NCI-H345 (cell line): ENCODE data around the gene FNTB.
"Not testable (repeated sequence)": the region's sequence is repeated elsewhere in the genome, so short reads cannot be mapped to it uniquely, and the experiment has no call there.

Source experiments
- DNase-seq: peaks from one replicate; lab custom pipeline; 2025; lab: John Stamatoyannopoulos, UW

FNTB gene

GRCh38 chr14:65015391-65015790 lies 28.7 kb downstream of the FNTB start:
- DNase-seq, result no peak

- DNase-seq, result no peak
Observed at GRCh38 chr14:65016471-65016870, 29.8 kb downstream of the FNTB start.

- peak; percentile 33 for DNase-seq
Observed at GRCh38 chr14:65019944-65020566, 33.4 kb downstream of the FNTB start.

GRCh38 chr14:65024957-65025356 lies 38.3 kb downstream of the FNTB start:
- no peak for DNase-seq

- DNase-seq, result no peak
Observed at GRCh38 chr14:65025818-65026217, 39.1 kb downstream of the FNTB start.

GRCh38 chr14:65026526-65026925 lies 39.8 kb downstream of the FNTB start:
- DNase-seq, result no peak

GRCh38 chr14:65027127-65027799 lies 40.6 kb downstream of the FNTB start:
- DNase-seq, result no peak

- DNase-seq, result no peak
Observed at GRCh38 chr14:65028937-65029336, 42.2 kb downstream of the FNTB start.

GRCh38 chr14:65031321-65031720 lies 44.6 kb downstream of the FNTB start:
- DNase-seq, result not testable (repeated sequence)

GRCh38 chr14:65032319-65032718 lies 45.6 kb downstream of the FNTB start:
- DNase-seq, result no peak

GRCh38 chr14:65033181-65033580 lies 46.5 kb downstream of the FNTB start:
- no peak for DNase-seq

GRCh38 chr14:65034021-65034420 lies 47.3 kb downstream of the FNTB start:
- DNase-seq, result no peak

GRCh38 chr14:65035049-65035448 lies 48.4 kb downstream of the FNTB start:
- DNase-seq, result no peak

GRCh38 chr14:65038966-65039365 lies 52.3 kb downstream of the FNTB start:
- DNase-seq, result no peak

- no peak for DNase-seq
Observed at GRCh38 chr14:65040666-65041433, 54.2 kb downstream of the FNTB start.

- no peak for DNase-seq
Observed at GRCh38 chr14:65041434-65041915, 54.8 kb downstream of the FNTB start.

GRCh38 chr14:65042296-65042695 lies 55.6 kb downstream of the FNTB start:
- DNase-seq, result no peak

- DNase-seq, result no peak
Observed at GRCh38 chr14:65042731-65043372, 56.2 kb downstream of the FNTB start.

GRCh38 chr14:65043893-65044595 lies 57.3 kb downstream of the FNTB start:
- no peak for DNase-seq

GRCh38 chr14:65044596-65044959 lies 57.9 kb downstream of the FNTB start:
- DNase-seq, result no peak

- DNase-seq, result no peak
Observed at GRCh38 chr14:65045006-65045405, 58.3 kb downstream of the FNTB start.

- no peak for DNase-seq
Observed at GRCh38 chr14:65045709-65046108, 59.0 kb downstream of the FNTB start.
